ENCODE measurements around the gene RAB11FIP4. TPM values are rescaled to one million over a fixed set of nuclear protein-coding genes. Genes with fewer than 3 reads are reported as not detected.
A peak's percentile ranks its signal among the peaks of the same experiment; 100 is the strongest.

Gene RAB11FIP4
- total and polyA plus RNA-seq, 2 donors from 2014 or later = 10.0 to 32.5 TPM

DNA sequence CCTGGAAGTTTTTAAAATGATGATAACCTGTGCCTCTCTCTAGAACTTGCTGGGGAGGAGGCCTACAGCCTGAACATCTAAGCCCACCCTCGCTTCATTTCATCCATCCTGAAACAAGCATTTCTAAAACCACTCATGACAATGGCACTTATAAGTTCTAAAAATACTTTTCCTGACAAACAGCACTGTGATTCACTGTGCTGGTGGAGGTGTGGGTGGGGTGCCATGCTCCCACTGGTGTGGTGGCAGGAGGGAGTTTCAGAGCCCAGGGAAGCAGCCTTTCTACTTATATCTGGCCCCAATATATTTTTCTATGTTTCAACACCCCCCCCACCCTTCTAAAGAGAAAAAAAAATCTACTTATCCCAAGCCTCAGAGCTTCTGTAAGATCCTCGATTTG, 52.6 kb downstream of the RAB11FIP4 start:
- no peaks in the 10 kb centered on the region for H3K4me1 ChIP-seq (ENCODE audit: control insufficient read depth in 2 of 3, insufficient read depth in 2 of 3, low read depth in 1 of 3, low read length in 3 of 3)
- no peak for TF ChIP-seq CTCF (IDR thresholded peaks at IDR 0.05; ENCODE audit: borderline replicate concordance, extremely low read depth, insufficient read depth)
- intact Hi-C loops (cut with DNase I) = no loop called here
- H3K27ac ChIP-seq (ENCODE audit: low read depth in 2 of 2, low read length in 2 of 2) = no peak overlapping the region
- FAIRE-seq (no peak), DNase-seq (no peak)
- H3K4me3 ChIP-seq (ENCODE audit: low read length in 3 of 3) = no peak overlapping the region
- no peaks in the 10 kb centered on the region for H3K9me3 ChIP-seq (ENCODE audit: control insufficient read depth in 2 of 3, insufficient read depth in 1 of 3, low read length in 3 of 3)
- no peak overlapping the region for H3K9ac ChIP-seq (ENCODE audit: low read length in 3 of 3)
- H3K27me3 ChIP-seq (ENCODE audit: control insufficient read depth, insufficient read depth, low read length) = no peaks in the 10 kb centered on the region
- no peaks in the 10 kb centered on the region for H3K36me3 ChIP-seq (ENCODE audit: control insufficient read depth in 2 of 3, insufficient read depth in 3 of 3, low read length in 3 of 3)

GRCh38 chr17:31446195-31446967, 54.9 kb downstream of the RAB11FIP4 start:
- DNase-seq = peak in 3 of 5 donors; percentile 31 to 53 (median 35)
- no peak overlapping the region for H3K4me3 ChIP-seq (ENCODE audit: low read length in 3 of 3)
- peak; percentile 2 for TF ChIP-seq CTCF (IDR thresholded peaks at IDR 0.05; ENCODE audit: borderline replicate concordance, extremely low read depth, insufficient read depth)
- H3K4me1 ChIP-seq (ENCODE audit: control insufficient read depth in 2 of 3, insufficient read depth in 2 of 3, low read depth in 1 of 3, low read length in 3 of 3) = no peaks in the 10 kb centered on the region
- H3K36me3 ChIP-seq (ENCODE audit: control insufficient read depth in 2 of 3, insufficient read depth in 3 of 3, low read length in 3 of 3) = no peaks in the 10 kb centered on the region
- no peak overlapping the region for H3K27ac ChIP-seq (ENCODE audit: low read depth in 2 of 2, low read length in 2 of 2)
- FAIRE-seq = no peak
- no peaks in the 10 kb centered on the region for H3K27me3 ChIP-seq (ENCODE audit: control insufficient read depth, insufficient read depth, low read length)
- no peak overlapping the region for H3K9ac ChIP-seq (ENCODE audit: low read length in 3 of 3)
- intact Hi-C loops (cut with DNase I) = no loop called here
- H3K9me3 ChIP-seq (ENCODE audit: control insufficient read depth in 2 of 3, insufficient read depth in 1 of 3, low read length in 3 of 3) = no peaks in the 10 kb centered on the region

DNA sequence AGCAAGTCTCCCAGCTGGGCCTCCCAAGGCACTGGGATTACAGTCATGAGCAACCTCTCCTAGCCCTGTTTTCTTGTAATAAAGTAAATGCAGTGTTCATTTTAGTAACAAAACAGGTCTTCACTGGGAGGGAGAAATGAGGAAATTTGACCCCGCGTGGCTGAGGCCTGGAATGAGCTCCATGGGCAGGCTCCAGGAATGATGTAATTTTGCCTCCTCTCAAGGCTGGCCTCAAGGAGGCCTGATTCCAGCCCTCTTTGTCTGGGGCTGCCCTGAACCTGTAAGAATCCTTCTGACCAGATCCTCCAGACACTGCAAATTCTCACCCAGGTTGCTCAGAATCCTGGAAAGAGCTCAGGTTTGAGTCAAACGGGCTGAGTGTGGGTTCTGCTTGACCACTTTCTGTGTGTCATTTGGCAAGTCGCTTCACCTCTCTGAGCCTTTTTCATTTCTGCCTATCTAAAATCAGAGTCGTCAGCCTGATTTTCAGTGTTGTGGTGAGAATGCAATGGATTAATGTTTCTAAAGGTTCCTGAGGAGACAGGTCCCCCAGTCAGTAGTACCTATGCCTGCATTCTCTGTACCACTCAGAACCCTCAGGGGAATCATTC, 57.1 kb downstream of the RAB11FIP4 start:
- Histone ChIP-seq H3K36me3 (ENCODE audit: control insufficient read depth in 2 of 3, insufficient read depth in 3 of 3, low read length in 3 of 3) (no peaks in the 10 kb centered on the region), H3K27ac (ENCODE audit: low read depth in 2 of 2, low read length in 2 of 2) (no peak overlapping the region), H3K9ac (ENCODE audit: low read length in 3 of 3) (no peak overlapping the region), H3K4me3 (ENCODE audit: low read length in 3 of 3) (no peak overlapping the region), H3K4me1 (ENCODE audit: control insufficient read depth in 2 of 3, insufficient read depth in 2 of 3, low read depth in 1 of 3, low read length in 3 of 3) (no peaks in the 10 kb centered on the region), H3K27me3 (ENCODE audit: control insufficient read depth, insufficient read depth, low read length) (no peaks in the 10 kb centered on the region), H3K9me3 (ENCODE audit: control insufficient read depth in 2 of 3, insufficient read depth in 1 of 3, low read length in 3 of 3) (no peaks in the 10 kb centered on the region)
- intact Hi-C loops (cut with DNase I) = no loop called here
- no peak for TF ChIP-seq CTCF (IDR thresholded peaks at IDR 0.05; ENCODE audit: borderline replicate concordance, extremely low read depth, insufficient read depth)
- FAIRE-seq (no peak), DNase-seq (no peak)

Data from kidney (tissue), 14 donors.